Mononuclear cell (primary cell): ENCODE results near the gene CD63. TPM values are rescaled to one million over a fixed set of nuclear protein-coding genes. Genes with fewer than 3 reads are reported as not detected.

Experiments used
- H3K27me3 ChIP-seq: 2 replicates; pipeline ENCODE4 v1.6.0; 2011; ENCODE audit warnings: low read length, control low read depth; ENCODE audit not compliant: insufficient read depth
- H3K4me1 ChIP-seq: 2 replicates; pipeline ENCODE4 v1.5.1; 2011; ENCODE audit warnings: mild to moderate bottlenecking, low read length, control low read depth; ENCODE audit not compliant: insufficient read depth
- H3K4me3 ChIP-seq: 2 replicates; pipeline ENCODE4 v1.5.1; 2011; ENCODE audit warnings: mild to moderate bottlenecking, low read length, moderate library complexity
- H3K9me3 ChIP-seq: 2 replicates; pipeline ENCODE4 v1.5.1; 2011; ENCODE audit warnings: low read depth, mild to moderate bottlenecking, control low read depth, low read length
- total RNA-seq: library from RNA; depleted of rRNA; stranded (reverse); fragments of >200 nt; gene quantifications from one replicate; pipeline ENCODE4 v1.2.3, GENCODE V29; 2012

The CD63 gene
- total RNA-seq, 1 donor, result 184 TPM

DNA sequence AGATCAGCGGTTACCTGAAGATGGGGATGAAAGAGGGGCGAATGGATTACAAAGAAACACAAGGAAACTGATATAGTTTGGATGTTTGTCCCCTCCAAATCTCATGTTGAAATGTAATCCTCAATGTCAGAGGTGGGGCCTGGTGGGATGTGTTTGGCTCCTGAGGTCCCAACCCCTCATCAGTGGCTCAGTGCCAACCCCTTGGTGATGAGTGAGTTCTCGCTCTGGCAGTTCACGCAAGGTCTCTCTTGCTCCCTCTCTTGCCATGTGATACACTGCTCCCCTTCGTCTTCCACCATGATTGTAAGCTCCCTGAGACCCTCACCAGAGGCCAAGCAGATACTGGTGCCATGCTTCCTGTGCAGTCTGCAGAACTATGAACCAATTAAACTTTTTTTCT is 49.1 kb downstream of the CD63 start:
- H3K27me3 ChIP-seq, result no peaks in the 10 kb centered on the region
- no peak overlapping the region for H3K4me3 ChIP-seq
- H3K4me1 ChIP-seq, result peaks cover 47% of the 10 kb centered on the region
- no peaks in the 10 kb centered on the region for H3K9me3 ChIP-seq

GRCh38 chr12:55676707-55677106 is 52.1 kb downstream of the CD63 start:
- H3K4me1 ChIP-seq, result peaks cover 61% of the 10 kb centered on the region
- no peak overlapping the region for H3K4me3 ChIP-seq
- no peaks in the 10 kb centered on the region for H3K9me3 ChIP-seq
- no peaks in the 10 kb centered on the region for H3K27me3 ChIP-seq

GRCh38 chr12:55675666-55676065 is 53.1 kb downstream of the CD63 start:
- Histone ChIP-seq H3K4me1 (peaks cover 50% of the 10 kb centered on the region), H3K4me3 (no peak overlapping the region), H3K27me3 (no peaks in the 10 kb centered on the region), H3K9me3 (no peaks in the 10 kb centered on the region)

Other genes with a start within 250 kb of the CD63 start
- gene OR6C68, start 236.6 kb downstream of the CD63 start, total RNA-seq, result 0.42 TPM
- gene OR6C4, start 179.4 kb downstream of the CD63 start, total RNA-seq, result not detected
- not detected for gene OR2AP1, start 156.5 kb downstream of the CD63 start, total RNA-seq
- not detected for gene OR10P1, start 92.1 kb downstream of the CD63 start, total RNA-seq
- gene ITGA7, start 21.1 kb downstream of the CD63 start, total RNA-seq, result 2.0 TPM
- gene BLOC1S1, start 13.0 kb downstream of the CD63 start, total RNA-seq, result 61.8 TPM
- 3.0 TPM for gene RDH5, start 8.6 kb downstream of the CD63 start, total RNA-seq
- 1.8 TPM for gene GDF11, start 14.1 kb upstream of the CD63 start, total RNA-seq
- 59.7 TPM for gene SARNP, start 88.7 kb upstream of the CD63 start, total RNA-seq
- gene ORMDL2, start 89.0 kb upstream of the CD63 start, total RNA-seq, result 6.8 TPM
- gene DNAJC14, start 100.6 kb upstream of the CD63 start, total RNA-seq, result 23.5 TPM
- 4.2 TPM for gene MMP19, start 113.9 kb upstream of the CD63 start, total RNA-seq
- 21.2 TPM for gene PYM1, start 198.9 kb upstream of the CD63 start, total RNA-seq
- 329 TPM for gene DGKA, start 202.2 kb upstream of the CD63 start, total RNA-seq
- not detected for gene PMEL, start 237.0 kb upstream of the CD63 start, total RNA-seq
- 6.9 TPM for gene CDK2, start 237.8 kb upstream of the CD63 start, total RNA-seq
- 25.1 TPM for gene RAB5B, start 245.1 kb upstream of the CD63 start, total RNA-seq